HL-60 (cell line): ENCODE measurements around the gene DNAJA4.
"Not testable (repeated sequence)": the region's sequence is repeated elsewhere in the genome, so short reads cannot be mapped to it uniquely, and the experiment has no call there.

Source experiments
- DNase-seq, 2 experiments: peaks; one replicate each; pipeline ENCODE4 v3.0.0-alpha.2; 2010 to 2020; ENCODE audit warnings: low read depth in 1 of 2, low spot score in 1 of 2
- H3K27ac ChIP-seq: fragments of 250-450 bp; sonication (Bioruptor Pico); replicated peaks from 2 replicates; pipeline ENCODE4 v1.5.1; 2020; ENCODE audit warnings: mild to moderate bottlenecking, moderate library complexity
- H3K27me3 ChIP-seq: fragments of 250-450 bp; sonication (Bioruptor Pico); 2 replicates; pipeline ENCODE4 v1.5.1; 2021; ENCODE audit warnings: mild to moderate bottlenecking, moderate library complexity; ENCODE audit not compliant: insufficient read depth, poor library complexity, severe bottlenecking
- H3K4me3 ChIP-seq: replicated peaks from 2 replicates; pipeline ENCODE4 v1.5.1; 2011; ENCODE audit warnings: mild to moderate bottlenecking, control low read depth, low read length; ENCODE audit not compliant: insufficient read depth
- GABPA ChIP-seq: IDR thresholded peaks from 2 replicates; pipeline ENCODE4 v1.6.1; 2012; ENCODE audit warnings: low read depth
- POLR2AphosphoS5 ChIP-seq: IDR thresholded peaks from 2 replicates; pipeline ENCODE4 v1.6.1; 2012; ENCODE audit warnings: low read depth
- SPI1 ChIP-seq: IDR thresholded peaks from 2 replicates; pipeline ENCODE4 v1.6.1; 2012; ENCODE audit warnings: low read depth, mild to moderate bottlenecking, borderline replicate concordance
- TF ChIP-seq, protein P1 (sequence below): IDR thresholded peaks from one replicate; pipeline ENCODE4 v1.5.1; 2011; ENCODE audit warnings: low read length, control low read depth, inconsistent platforms; ENCODE audit not compliant: insufficient read depth
- TF ChIP-seq, protein P2 (sequence below): IDR thresholded peaks from 2 replicates; pipeline ENCODE4 v1.6.1; 2012; ENCODE audit warnings: low read depth; ENCODE audit not compliant: insufficient replicate concordance

Gene DNAJA4

DNA sequence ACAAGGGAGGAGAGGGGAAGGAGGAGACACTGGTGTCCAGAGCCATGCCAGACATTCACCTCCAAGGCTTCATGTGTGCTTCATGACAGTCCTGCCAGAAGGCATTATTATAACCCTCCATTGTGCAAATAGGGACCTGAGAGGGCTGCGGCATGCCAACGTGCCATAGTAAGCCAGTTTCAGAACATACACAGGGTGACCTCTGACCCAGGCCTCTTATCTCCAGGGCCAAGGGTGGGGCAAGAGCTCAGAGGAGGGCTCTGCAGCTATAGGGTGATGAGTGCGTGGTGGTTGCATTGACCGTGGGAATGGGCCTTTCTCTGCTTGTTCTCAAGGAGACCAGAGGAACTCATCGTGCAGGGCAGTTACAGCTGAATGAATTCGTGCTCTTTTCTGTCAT, 20.3 kb upstream of the DNAJA4 start:
- TF ChIP-seq, protein P1, sequence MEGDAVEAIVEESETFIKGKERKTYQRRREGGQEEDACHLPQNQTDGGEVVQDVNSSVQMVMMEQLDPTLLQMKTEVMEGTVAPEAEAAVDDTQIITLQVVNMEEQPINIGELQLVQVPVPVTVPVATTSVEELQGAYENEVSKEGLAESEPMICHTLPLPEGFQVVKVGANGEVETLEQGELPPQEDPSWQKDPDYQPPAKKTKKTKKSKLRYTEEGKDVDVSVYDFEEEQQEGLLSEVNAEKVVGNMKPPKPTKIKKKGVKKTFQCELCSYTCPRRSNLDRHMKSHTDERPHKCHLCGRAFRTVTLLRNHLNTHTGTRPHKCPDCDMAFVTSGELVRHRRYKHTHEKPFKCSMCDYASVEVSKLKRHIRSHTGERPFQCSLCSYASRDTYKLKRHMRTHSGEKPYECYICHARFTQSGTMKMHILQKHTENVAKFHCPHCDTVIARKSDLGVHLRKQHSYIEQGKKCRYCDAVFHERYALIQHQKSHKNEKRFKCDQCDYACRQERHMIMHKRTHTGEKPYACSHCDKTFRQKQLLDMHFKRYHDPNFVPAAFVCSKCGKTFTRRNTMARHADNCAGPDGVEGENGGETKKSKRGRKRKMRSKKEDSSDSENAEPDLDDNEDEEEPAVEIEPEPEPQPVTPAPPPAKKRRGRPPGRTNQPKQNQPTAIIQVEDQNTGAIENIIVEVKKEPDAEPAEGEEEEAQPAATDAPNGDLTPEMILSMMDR, result no peak
- TF ChIP-seq, protein P2, sequence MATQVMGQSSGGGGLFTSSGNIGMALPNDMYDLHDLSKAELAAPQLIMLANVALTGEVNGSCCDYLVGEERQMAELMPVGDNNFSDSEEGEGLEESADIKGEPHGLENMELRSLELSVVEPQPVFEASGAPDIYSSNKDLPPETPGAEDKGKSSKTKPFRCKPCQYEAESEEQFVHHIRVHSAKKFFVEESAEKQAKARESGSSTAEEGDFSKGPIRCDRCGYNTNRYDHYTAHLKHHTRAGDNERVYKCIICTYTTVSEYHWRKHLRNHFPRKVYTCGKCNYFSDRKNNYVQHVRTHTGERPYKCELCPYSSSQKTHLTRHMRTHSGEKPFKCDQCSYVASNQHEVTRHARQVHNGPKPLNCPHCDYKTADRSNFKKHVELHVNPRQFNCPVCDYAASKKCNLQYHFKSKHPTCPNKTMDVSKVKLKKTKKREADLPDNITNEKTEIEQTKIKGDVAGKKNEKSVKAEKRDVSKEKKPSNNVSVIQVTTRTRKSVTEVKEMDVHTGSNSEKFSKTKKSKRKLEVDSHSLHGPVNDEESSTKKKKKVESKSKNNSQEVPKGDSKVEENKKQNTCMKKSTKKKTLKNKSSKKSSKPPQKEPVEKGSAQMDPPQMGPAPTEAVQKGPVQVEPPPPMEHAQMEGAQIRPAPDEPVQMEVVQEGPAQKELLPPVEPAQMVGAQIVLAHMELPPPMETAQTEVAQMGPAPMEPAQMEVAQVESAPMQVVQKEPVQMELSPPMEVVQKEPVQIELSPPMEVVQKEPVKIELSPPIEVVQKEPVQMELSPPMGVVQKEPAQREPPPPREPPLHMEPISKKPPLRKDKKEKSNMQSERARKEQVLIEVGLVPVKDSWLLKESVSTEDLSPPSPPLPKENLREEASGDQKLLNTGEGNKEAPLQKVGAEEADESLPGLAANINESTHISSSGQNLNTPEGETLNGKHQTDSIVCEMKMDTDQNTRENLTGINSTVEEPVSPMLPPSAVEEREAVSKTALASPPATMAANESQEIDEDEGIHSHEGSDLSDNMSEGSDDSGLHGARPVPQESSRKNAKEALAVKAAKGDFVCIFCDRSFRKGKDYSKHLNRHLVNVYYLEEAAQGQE, result no peak
- TF ChIP-seq SPI1, result no peak
- no peak for TF ChIP-seq POLR2AphosphoS5
- TF ChIP-seq GABPA, result no peak
- no peak overlapping the region for H3K4me3 ChIP-seq
- H3K27me3 ChIP-seq, result no peaks in the 10 kb centered on the region
- H3K27ac ChIP-seq, result no peak overlapping the region
- DNase-seq, result no peak

DNA sequence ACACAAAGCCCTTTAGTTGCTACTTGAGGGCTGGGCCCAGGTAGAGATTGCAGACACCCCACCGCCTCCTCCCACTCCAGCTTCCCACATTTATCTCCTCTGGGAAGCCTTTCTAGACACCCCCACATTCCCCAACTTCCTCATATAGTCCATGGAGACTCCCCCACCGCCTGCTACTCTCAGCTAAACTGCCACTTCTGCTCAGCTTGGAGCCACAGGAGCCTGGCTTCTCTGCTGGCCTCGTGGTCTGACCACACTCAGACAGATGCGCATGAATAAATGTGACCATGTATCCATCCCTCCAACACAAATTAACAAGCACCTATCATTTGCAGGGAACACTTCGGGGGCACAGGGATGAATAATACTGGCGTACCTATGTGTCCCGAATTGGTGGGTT, 19.5 kb upstream of the DNAJA4 start:
- Histone ChIP-seq H3K4me3 (no peak overlapping the region), H3K27ac (no peak overlapping the region), H3K27me3 (no peaks in the 10 kb centered on the region)
- peak in 1 of 2 experiments; percentile 20 for DNase-seq
- TF ChIP-seq, protein P2, result no peak
- no peak for TF ChIP-seq GABPA
- TF ChIP-seq POLR2AphosphoS5, result no peak
- TF ChIP-seq, protein P1, result no peak
- TF ChIP-seq SPI1, result no peak

DNA sequence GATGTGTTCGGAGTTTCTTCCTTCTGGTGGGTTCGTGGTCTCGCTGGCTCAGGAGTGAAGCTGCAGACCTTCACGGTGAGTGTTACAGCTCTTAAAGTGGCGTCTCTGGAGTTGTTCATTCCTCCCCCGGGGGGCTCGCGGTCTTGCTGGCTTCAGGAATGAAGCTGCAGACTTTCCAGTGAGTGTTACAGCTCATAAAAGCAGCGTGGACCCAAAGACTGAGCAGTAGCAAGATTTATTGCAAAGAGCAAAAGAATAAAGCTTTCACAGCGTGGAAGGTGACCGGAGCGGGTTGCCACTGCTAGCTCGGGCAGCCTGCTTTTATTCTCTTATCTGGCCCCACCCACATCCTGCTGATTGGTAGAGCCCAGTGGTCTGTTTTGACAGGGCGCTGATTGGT, 19.0 kb upstream of the DNAJA4 start:
- H3K4me3 ChIP-seq, H3K27ac ChIP-seq, H3K27me3 ChIP-seq, DNase-seq: not testable (repeated sequence)

DNA sequence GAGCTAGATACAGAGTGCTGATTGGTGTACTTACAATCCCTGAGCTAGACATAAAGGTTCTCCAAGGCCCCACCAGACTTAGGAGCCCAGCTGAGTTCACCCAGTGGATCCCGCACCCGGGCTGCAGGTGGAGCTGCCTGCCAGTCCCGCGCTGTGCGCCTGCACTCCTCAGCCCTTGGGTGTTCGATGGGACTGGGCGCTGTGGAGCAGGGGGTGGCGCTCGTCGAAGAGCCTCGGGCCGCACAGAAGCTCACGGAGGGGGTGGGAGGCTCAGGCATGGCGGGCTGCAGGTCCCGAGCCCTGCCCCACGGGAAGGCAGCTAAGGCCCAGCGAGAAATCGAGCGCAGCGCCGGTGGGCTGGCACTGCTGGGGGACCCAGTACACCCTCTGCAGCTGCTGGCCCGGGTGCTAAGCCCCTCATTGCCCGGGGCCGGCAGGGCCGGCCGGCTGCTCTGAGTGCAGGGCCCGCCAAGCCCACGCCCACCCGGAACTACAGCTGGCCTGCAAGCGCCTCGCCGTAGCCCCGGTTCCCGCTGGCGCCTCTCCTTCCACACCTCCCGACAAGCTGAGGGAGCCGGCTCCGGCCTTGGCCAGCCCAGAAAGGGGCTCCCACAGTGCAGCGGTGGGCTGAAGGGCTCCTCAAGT, 18.3 kb upstream of the DNAJA4 start:
- not testable (repeated sequence) for H3K4me3 ChIP-seq, DNase-seq, H3K27ac ChIP-seq, H3K27me3 ChIP-seq

DNA sequence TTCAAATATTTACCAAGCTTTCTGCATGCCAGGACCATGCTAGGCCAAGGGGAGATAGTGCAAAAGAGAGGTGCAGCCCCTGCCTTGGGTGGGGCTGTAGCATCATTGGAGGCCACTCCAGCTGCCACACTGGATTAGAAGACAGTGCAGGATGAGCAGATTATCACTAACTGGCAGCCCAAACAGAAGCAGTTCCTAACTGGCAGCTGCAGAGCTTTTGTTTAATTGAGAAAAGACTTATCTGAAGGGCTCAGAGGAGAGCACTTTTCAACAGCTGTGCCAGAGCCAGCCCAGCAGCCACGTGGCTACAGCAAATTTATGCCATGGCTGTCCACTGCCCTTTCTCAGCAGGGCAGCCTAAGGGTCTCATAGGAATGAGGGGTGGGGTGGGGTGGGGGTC, 16.5 kb upstream of the DNAJA4 start:
- TF ChIP-seq POLR2AphosphoS5 (no peak), GABPA (no peak), SPI1 (no peak)
- TF ChIP-seq, protein P1, result no peak
- TF ChIP-seq, protein P2, result no peak

More for the DNA sequence above, 16.5 kb upstream of the DNAJA4 start:
- Histone ChIP-seq H3K27me3 (no peaks in the 10 kb centered on the region), H3K27ac (no peak overlapping the region), H3K4me3 (no peak overlapping the region)
- no peak for DNase-seq
